Ovary (tissue), 3 donors: ENCODE data around the gene FNDC10.

Source experiments
- EP300 ChIP-seq: sonication (generic); formaldehyde crosslinking; IDR thresholded peaks from one replicate; pipeline ENCODE4 v1.6.1; 2017; ENCODE audit warnings: antibody characterized with exemption
- TF ChIP-seq, protein P1 (sequence below), 3 donors: fragments of 450-650 bp in 2 of 3; fragments of 200-600 bp in 1 of 3; IDR thresholded peaks; one replicate each; pipeline versions ENCODE4 v1.5.1 to v1.8.0; 2016 to 2022; ENCODE audit warnings: antibody characterized with exemption in 3 of 3, mild to moderate bottlenecking in 1 of 3
- donor health status: DM: no; HTN: no; CAD: no.

DNA sequence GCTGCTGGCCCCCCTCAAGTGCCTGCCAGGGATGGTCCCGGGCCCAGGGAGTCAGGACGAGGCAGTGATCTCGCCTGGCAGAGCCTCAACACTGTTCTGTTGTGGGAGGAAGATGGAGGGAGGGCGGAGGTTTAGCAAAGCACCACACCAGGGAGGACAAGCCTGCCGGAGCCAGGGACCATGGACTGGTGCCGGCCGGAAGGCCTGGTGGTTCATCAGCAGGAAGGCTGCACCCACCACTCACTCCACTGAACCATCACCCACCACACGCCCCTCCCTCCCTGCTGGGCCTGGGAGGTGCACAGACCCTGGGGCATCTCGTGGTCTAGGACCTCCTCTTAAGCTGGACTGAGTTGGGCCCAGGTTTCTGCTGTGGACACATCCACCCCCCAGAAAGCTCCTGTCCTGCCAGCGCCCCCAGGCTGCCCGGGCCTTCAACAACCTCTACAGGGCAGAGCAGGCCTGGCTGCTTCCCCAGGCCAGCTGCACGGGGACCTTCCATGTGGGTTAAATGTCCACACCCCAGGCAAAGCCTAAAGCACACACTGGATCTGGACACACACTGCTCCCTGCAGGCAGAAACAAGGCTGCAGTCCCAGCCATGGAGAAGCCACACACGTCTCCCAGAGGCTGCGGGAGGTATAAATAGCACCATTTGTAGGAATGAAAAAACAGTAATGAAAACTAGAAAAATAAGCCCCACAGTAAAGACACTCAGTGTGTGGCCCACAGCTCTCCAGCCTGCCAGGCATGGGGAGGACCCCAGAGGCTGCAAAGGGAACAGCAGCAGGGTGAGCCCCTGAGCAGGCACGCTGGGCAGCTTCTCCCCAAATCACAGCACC, 49.1 kb downstream of the FNDC10 start:
- TF ChIP-seq, protein P1, sequence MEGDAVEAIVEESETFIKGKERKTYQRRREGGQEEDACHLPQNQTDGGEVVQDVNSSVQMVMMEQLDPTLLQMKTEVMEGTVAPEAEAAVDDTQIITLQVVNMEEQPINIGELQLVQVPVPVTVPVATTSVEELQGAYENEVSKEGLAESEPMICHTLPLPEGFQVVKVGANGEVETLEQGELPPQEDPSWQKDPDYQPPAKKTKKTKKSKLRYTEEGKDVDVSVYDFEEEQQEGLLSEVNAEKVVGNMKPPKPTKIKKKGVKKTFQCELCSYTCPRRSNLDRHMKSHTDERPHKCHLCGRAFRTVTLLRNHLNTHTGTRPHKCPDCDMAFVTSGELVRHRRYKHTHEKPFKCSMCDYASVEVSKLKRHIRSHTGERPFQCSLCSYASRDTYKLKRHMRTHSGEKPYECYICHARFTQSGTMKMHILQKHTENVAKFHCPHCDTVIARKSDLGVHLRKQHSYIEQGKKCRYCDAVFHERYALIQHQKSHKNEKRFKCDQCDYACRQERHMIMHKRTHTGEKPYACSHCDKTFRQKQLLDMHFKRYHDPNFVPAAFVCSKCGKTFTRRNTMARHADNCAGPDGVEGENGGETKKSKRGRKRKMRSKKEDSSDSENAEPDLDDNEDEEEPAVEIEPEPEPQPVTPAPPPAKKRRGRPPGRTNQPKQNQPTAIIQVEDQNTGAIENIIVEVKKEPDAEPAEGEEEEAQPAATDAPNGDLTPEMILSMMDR (IDR thresholded peaks at IDR 0.05), result no peak
- no peak for TF ChIP-seq EP300
